GM18519 (cell line): ENCODE data around the gene PDZD2.

Experiments used
- ATAC-seq: cut with Tn5 transposase; IDR thresholded peaks from one replicate; pipeline ENCODE4 v1.9.1; 2021; ENCODE audit warnings: mild to moderate bottlenecking, moderate library complexity; ENCODE audit not compliant: unreplicated experiment, low FRiP score

PDZD2 gene

GRCh38 chr5:32087086-32088082 is 448.5 kb downstream of the PDZD2 start:
- no peak for ATAC-seq

GRCh38 chr5:32088214-32088613 is 449.3 kb downstream of the PDZD2 start:
- no peak for ATAC-seq

- no peak for ATAC-seq
Observed at GRCh38 chr5:32089146-32090000, 450.4 kb downstream of the PDZD2 start.

- ATAC-seq, result no peak
Observed at GRCh38 chr5:32090026-32090754, 451.3 kb downstream of the PDZD2 start.

GRCh38 chr5:32090755-32091128 is 451.8 kb downstream of the PDZD2 start:
- no peak for ATAC-seq

- peak; percentile 98 for ATAC-seq
Observed at GRCh38 chr5:32092938-32093812, 454.2 kb downstream of the PDZD2 start.

GRCh38 chr5:32094691-32095090 is 455.8 kb downstream of the PDZD2 start:
- ATAC-seq, result no peak

- ATAC-seq, result no peak
Observed at GRCh38 chr5:32095261-32095671, 456.3 kb downstream of the PDZD2 start.

- no peak for ATAC-seq
Observed at GRCh38 chr5:32096891-32097595, 458.1 kb downstream of the PDZD2 start.

GRCh38 chr5:32098291-32098690 is 459.4 kb downstream of the PDZD2 start:
- ATAC-seq, result no peak

GRCh38 chr5:32098890-32099310 is 460.0 kb downstream of the PDZD2 start:
- ATAC-seq, result no peak

GRCh38 chr5:32099486-32100035 is 460.6 kb downstream of the PDZD2 start:
- ATAC-seq, result no peak

- ATAC-seq, result no peak
Observed at GRCh38 chr5:32100230-32100629, 461.3 kb downstream of the PDZD2 start.

GRCh38 chr5:32100691-32101302 is 461.9 kb downstream of the PDZD2 start:
- no peak for ATAC-seq

- no peak for ATAC-seq
Observed at GRCh38 chr5:32102254-32102986, 463.5 kb downstream of the PDZD2 start.

- no peak for ATAC-seq
Observed at GRCh38 chr5:32103521-32103920, 464.6 kb downstream of the PDZD2 start.

- ATAC-seq, result no peak
Observed at GRCh38 chr5:32107291-32107690, 468.4 kb downstream of the PDZD2 start.

GRCh38 chr5:32108167-32108566 is 469.2 kb downstream of the PDZD2 start:
- ATAC-seq, result no peak
